ENCODE results near the gene SPG11. TPM values are rescaled to one million over a fixed set of nuclear protein-coding genes. Genes with fewer than 3 reads are reported as not detected.
"Not testable (repeated sequence)": the region's sequence is repeated elsewhere in the genome, so short reads cannot be mapped to it uniquely, and the experiment has no call there.

The SPG11 gene
- total RNA-seq, 2 experiments from 2014 or later: 83.2 to 96.4 TPM

GRCh38 chr15:44698641-44699040, 35.2 kb upstream of the SPG11 start:
- H3K27me3 Mint-ChIP-seq (ENCODE audit: low read depth): no peaks in the 10 kb centered on the region
- no peak overlapping the region for H3K27ac Mint-ChIP-seq
- intact Hi-C loops (cut with micrococcal nuclease): no loop called here
- H3K4me1 Mint-ChIP-seq (ENCODE audit: low read depth): peaks cover 23% of the 10 kb centered on the region
- peaks cover 22% of the 10 kb centered on the region for H3K9me3 Mint-ChIP-seq
- DNase-seq: no peak
- CTCF ChIA-PET: interaction anchor here (1.0 to 1.1 kb wide), 3 partner anchors 8 to 90 kb away, joined by 3 to 5 read pairs (median 4); partner anchors contain the start of genes B2M and PATL2
- no peak overlapping the region for H3K4me3 Mint-ChIP-seq
- peaks cover 3% of the 10 kb centered on the region for H3K36me3 Mint-ChIP-seq (ENCODE audit: low read depth)

GRCh38 chr15:44697014-44697413, 33.6 kb upstream of the SPG11 start:
- Mint-ChIP-seq H3K27me3 (ENCODE audit: low read depth) (no peaks in the 10 kb centered on the region), H3K4me1 (ENCODE audit: low read depth) (peaks cover 23% of the 10 kb centered on the region), H3K27ac (no peak overlapping the region), H3K4me3 (no peak overlapping the region), H3K9me3 (peaks cover 18% of the 10 kb centered on the region), H3K36me3 (ENCODE audit: low read depth) (peaks cover 1% of the 10 kb centered on the region)
- CTCF ChIA-PET: interaction anchor here (0.9 kb wide), 1 partner anchor 14 kb away, joined by 3 read pairs; the partner anchor contains the start of genes B2M and PATL2
- intact Hi-C loops (cut with micrococcal nuclease): no loop called here
- DNase-seq: no peak

- Mint-ChIP-seq H3K27me3 (ENCODE audit: low read depth) (no peaks in the 10 kb centered on the region), H3K4me3 (no peak overlapping the region), H3K9me3 (peaks cover 7% of the 10 kb centered on the region), H3K27ac (no peak overlapping the region), H3K36me3 (ENCODE audit: low read depth) (no peaks in the 10 kb centered on the region), H3K4me1 (ENCODE audit: low read depth) (peaks cover 15% of the 10 kb centered on the region)
- intact Hi-C loops (cut with micrococcal nuclease): no loop called here
- CTCF ChIA-PET: interaction anchor here (1.8 kb wide), 1 partner anchor 32 kb away, joined by 10 read pairs; the partner anchor contains the start of gene SPG11
- DNase-seq: no peak
Observed at GRCh38 chr15:44695294-44695693, 31.8 kb upstream of the SPG11 start.

GRCh38 chr15:44694416-44694815, 31.0 kb upstream of the SPG11 start:
- CTCF ChIA-PET: interaction anchor here (1.8 kb wide), 1 partner anchor 31 kb away, joined by 10 read pairs; the partner anchor contains the start of gene SPG11
- H3K36me3 Mint-ChIP-seq (ENCODE audit: low read depth): peaks cover under 1% of the 10 kb centered on the region
- peaks cover 19% of the 10 kb centered on the region for H3K4me1 Mint-ChIP-seq (ENCODE audit: low read depth)
- no peak overlapping the region for H3K27ac Mint-ChIP-seq
- peaks cover 5% of the 10 kb centered on the region for H3K9me3 Mint-ChIP-seq
- DNase-seq: no peak
- H3K4me3 Mint-ChIP-seq: no peak overlapping the region
- intact Hi-C loops (cut with micrococcal nuclease): no loop called here
- H3K27me3 Mint-ChIP-seq (ENCODE audit: low read depth): no peaks in the 10 kb centered on the region

GRCh38 chr15:44692659-44693058, 29.2 kb upstream of the SPG11 start:
- no peak for DNase-seq
- intact Hi-C loops (cut with micrococcal nuclease): no loop called here
- no peaks in the 10 kb centered on the region for H3K27me3 Mint-ChIP-seq (ENCODE audit: low read depth)
- no peak overlapping the region for H3K27ac Mint-ChIP-seq
- CTCF ChIA-PET: interaction anchor here (0.6 to 1.5 kb wide), 6 partner anchors 15 to 97 kb away, joined by 3 to 5 read pairs (median 3); partner anchors contain the start of genes SPG11 and TRIM69
- H3K36me3 Mint-ChIP-seq (ENCODE audit: low read depth): peaks cover 10% of the 10 kb centered on the region
- peaks cover 26% of the 10 kb centered on the region for H3K4me1 Mint-ChIP-seq (ENCODE audit: low read depth)
- peaks cover 14% of the 10 kb centered on the region for H3K9me3 Mint-ChIP-seq
- no peak overlapping the region for H3K4me3 Mint-ChIP-seq

GRCh38 chr15:44690245-44690644, 26.8 kb upstream of the SPG11 start:
- not testable (repeated sequence) for H3K4me3 Mint-ChIP-seq
- peaks cover 36% of the 10 kb centered on the region for H3K4me1 Mint-ChIP-seq (ENCODE audit: low read depth)

GRCh38 chr15:44689318-44689717, 25.9 kb upstream of the SPG11 start:
- DNase-seq; CTCF ChIA-PET; H3K27me3 Mint-ChIP-seq (ENCODE audit: low read depth); H3K4me3 Mint-ChIP-seq; intact Hi-C loops (cut with micrococcal nuclease): not testable (repeated sequence)
- Mint-ChIP-seq H3K4me1 (ENCODE audit: low read depth) (peaks cover 39% of the 10 kb centered on the region), H3K36me3 (ENCODE audit: low read depth) (peaks cover 20% of the 10 kb centered on the region), H3K27ac (peak overlapping the region; percentile 40), H3K9me3 (peaks cover 34% of the 10 kb centered on the region)

More at GRCh38 chr15:44690245-44690644, 26.8 kb upstream of the SPG11 start:
- CTCF ChIA-PET: interaction anchor here (0.6 to 1.3 kb wide), 2 partner anchors 21 to 26 kb away, joined by 3 to 4 read pairs; partner anchors contain the start of genes PATL2 and SPG11
- intact Hi-C loops (cut with micrococcal nuclease): loop anchor here (2.0 kb wide), 1 partner anchor 21 kb away; the partner anchor contains the start of genes B2M and PATL2
- peaks cover 16% of the 10 kb centered on the region for H3K36me3 Mint-ChIP-seq (ENCODE audit: low read depth)
- H3K9me3 Mint-ChIP-seq: peaks cover 29% of the 10 kb centered on the region
- DNase-seq: peak; percentile 39
- H3K27me3 Mint-ChIP-seq (ENCODE audit: low read depth): not testable (repeated sequence)
- peak overlapping the region; percentile 39 for H3K27ac Mint-ChIP-seq

- not testable (repeated sequence) for H3K27me3 Mint-ChIP-seq (ENCODE audit: low read depth)
- peak overlapping the region; percentile 45 for H3K4me3 Mint-ChIP-seq
- CTCF ChIA-PET: interaction anchor here (1.4 to 5.1 kb wide), 5 partner anchors 19 to 54 kb away, joined by 6 to 29 read pairs (median 12); partner anchors contain the start of genes B2M, PATL2, SPG11 and TRIM69
- DNase-seq: peak; percentile 93
- peaks cover 76% of the 10 kb centered on the region for H3K4me1 Mint-ChIP-seq (ENCODE audit: low read depth)
- H3K36me3 Mint-ChIP-seq (ENCODE audit: low read depth): peaks cover 13% of the 10 kb centered on the region
- H3K27ac Mint-ChIP-seq: peak overlapping the region; percentile 87
- intact Hi-C loops (cut with micrococcal nuclease): loop anchor here (1.0 to 2.0 kb wide), 3 partner anchors 16 to 45 kb away; no protein-coding TSS in a partner anchor
- peaks cover 22% of the 10 kb centered on the region for H3K9me3 Mint-ChIP-seq
Observed at GRCh38 chr15:44682809-44683682, 19.6 kb upstream of the SPG11 start.

- intact Hi-C loops (cut with micrococcal nuclease): loop anchor here (2.0 kb wide), 1 partner anchor 15 kb away; no protein-coding TSS in a partner anchor
- Mint-ChIP-seq H3K36me3 (ENCODE audit: low read depth) (peaks cover 10% of the 10 kb centered on the region), H3K9me3 (peaks cover 17% of the 10 kb centered on the region), H3K27me3 (ENCODE audit: low read depth) (no peaks in the 10 kb centered on the region), H3K4me1 (ENCODE audit: low read depth) (peaks cover 80% of the 10 kb centered on the region), H3K27ac (peak overlapping the region; percentile 87), H3K4me3 (peak overlapping the region; percentile 37)
- CTCF ChIA-PET: interaction anchor here (1.3 to 5.1 kb wide), 4 partner anchors 14 to 55 kb away, joined by 4 to 29 read pairs (median 14); partner anchors contain the start of genes B2M, PATL2, SPG11 and TRIM69
- no peak for DNase-seq
Observed at GRCh38 chr15:44682211-44682610, 18.7 kb upstream of the SPG11 start.

- Mint-ChIP-seq H3K27me3 (ENCODE audit: low read depth) (no peaks in the 10 kb centered on the region), H3K4me3 (peak overlapping the region; percentile 55), H3K9me3 (no peaks in the 10 kb centered on the region), H3K27ac (peak overlapping the region; percentile 86), H3K4me1 (ENCODE audit: low read depth) (peaks cover 81% of the 10 kb centered on the region), H3K36me3 (ENCODE audit: low read depth) (no peaks in the 10 kb centered on the region)
- intact Hi-C loops (cut with micrococcal nuclease): loop anchor here (1.0 to 2.0 kb wide), 3 partner anchors 10 to 52 kb away; no protein-coding TSS in a partner anchor
- CTCF ChIA-PET: interaction anchor here (0.7 to 2.4 kb wide), 5 partner anchors 9 to 61 kb away, joined by 3 to 11 read pairs (median 5); partner anchors contain the start of gene SPG11
- peak; percentile 66 for DNase-seq
Observed at GRCh38 chr15:44676676-44677075, 13.2 kb upstream of the SPG11 start.

- intact Hi-C loops (cut with micrococcal nuclease): loop anchor here (1.0 to 2.0 kb wide), 2 partner anchors 10 to 53 kb away; no protein-coding TSS in a partner anchor
- CTCF ChIA-PET: interaction anchor here (2.4 to 4.6 kb wide), 2 partner anchors 9 to 12 kb away, joined by 10 to 23 read pairs; partner anchors contain the start of gene SPG11
- DNase-seq: no peak
- no peaks in the 10 kb centered on the region for H3K27me3 Mint-ChIP-seq (ENCODE audit: low read depth)
- peak overlapping the region; percentile 22 for H3K4me3 Mint-ChIP-seq
- H3K27ac Mint-ChIP-seq: peak overlapping the region; percentile 86
- H3K9me3 Mint-ChIP-seq: no peaks in the 10 kb centered on the region
- H3K36me3 Mint-ChIP-seq (ENCODE audit: low read depth): no peaks in the 10 kb centered on the region
- peaks cover 83% of the 10 kb centered on the region for H3K4me1 Mint-ChIP-seq (ENCODE audit: low read depth)
Observed at GRCh38 chr15:44675911-44676310, 12.4 kb upstream of the SPG11 start.

GRCh38 chr15:44673639-44674038, 10.2 kb upstream of the SPG11 start:
- intact Hi-C loops (cut with micrococcal nuclease): no loop called here
- CTCF ChIA-PET: interaction anchor here (1.0 to 4.6 kb wide), 4 partner anchors 9 to 63 kb away, joined by 3 to 23 read pairs (median 5); partner anchors contain the start of genes SPG11 and TRIM69
- Mint-ChIP-seq H3K4me1 (ENCODE audit: low read depth) (peaks cover 88% of the 10 kb centered on the region), H3K36me3 (ENCODE audit: low read depth) (no peaks in the 10 kb centered on the region), H3K27ac (no peak overlapping the region), H3K4me3 (no peak overlapping the region), H3K9me3 (no peaks in the 10 kb centered on the region), H3K27me3 (ENCODE audit: low read depth) (no peaks in the 10 kb centered on the region)
- DNase-seq: no peak

All from activated naive CD4-positive, alpha-beta T cell treated with anti-CD3 and anti-CD28 coated beads for 36 hours (primary cell).